ENCODE results near the gene PRPF19. TPM values are rescaled to one million over a fixed set of nuclear protein-coding genes. Genes with fewer than 3 reads are reported as not detected.

Gene PRPF19
- total RNA-seq, 2 experiments from 2014 or later = 120 to 153 TPM

- BruUV-seq (replicated peaks) = no TSS peak
- no peaks in the 10 kb centered on the region for H3K9me3 ChIP-seq (ENCODE audit: low read length)
- H3K4me3 ChIP-seq (ENCODE audit: low read depth, low read length, poor library complexity, severe bottlenecking) = no peak overlapping the region
- peaks cover 5% of the 10 kb centered on the region; the same call in 1 of the 2 replicates for H4K20me1 ChIP-seq (ENCODE audit: insufficient read depth, low read length)
- no peaks in the 10 kb centered on the region for H3K9me2 ChIP-seq (ENCODE audit: insufficient read depth, low read length)
- H3K36me3 ChIP-seq (ENCODE audit: insufficient read depth, low read length) = peaks cover 68% of the 10 kb centered on the region
- ChIA-PET POLR2A (interaction anchor here (0.5 to 1.1 kb wide), 2 partner anchors 9 to 19 kb away, joined by 3 to 11 read pairs; no protein-coding TSS in a partner anchor), CTCF (ENCODE audit: unreplicated experiment) (interaction anchor here (1.0 kb wide), 1 partner anchor 22 kb away, joined by 3 read pairs; no protein-coding TSS in a partner anchor)
- no peak for DNase-seq (ENCODE audit: low spot score)
- H3K4me1 ChIP-seq (ENCODE audit: insufficient read depth, low read length, poor library complexity, severe bottlenecking) = peaks cover 49% of the 10 kb centered on the region
- TF ChIP-seq EZH2phosphoT487 (IDR thresholded peaks at IDR 0.05; ENCODE audit: borderline replicate concordance, low read depth, low read length) = no peak
- TF ChIP-seq, protein P1, sequence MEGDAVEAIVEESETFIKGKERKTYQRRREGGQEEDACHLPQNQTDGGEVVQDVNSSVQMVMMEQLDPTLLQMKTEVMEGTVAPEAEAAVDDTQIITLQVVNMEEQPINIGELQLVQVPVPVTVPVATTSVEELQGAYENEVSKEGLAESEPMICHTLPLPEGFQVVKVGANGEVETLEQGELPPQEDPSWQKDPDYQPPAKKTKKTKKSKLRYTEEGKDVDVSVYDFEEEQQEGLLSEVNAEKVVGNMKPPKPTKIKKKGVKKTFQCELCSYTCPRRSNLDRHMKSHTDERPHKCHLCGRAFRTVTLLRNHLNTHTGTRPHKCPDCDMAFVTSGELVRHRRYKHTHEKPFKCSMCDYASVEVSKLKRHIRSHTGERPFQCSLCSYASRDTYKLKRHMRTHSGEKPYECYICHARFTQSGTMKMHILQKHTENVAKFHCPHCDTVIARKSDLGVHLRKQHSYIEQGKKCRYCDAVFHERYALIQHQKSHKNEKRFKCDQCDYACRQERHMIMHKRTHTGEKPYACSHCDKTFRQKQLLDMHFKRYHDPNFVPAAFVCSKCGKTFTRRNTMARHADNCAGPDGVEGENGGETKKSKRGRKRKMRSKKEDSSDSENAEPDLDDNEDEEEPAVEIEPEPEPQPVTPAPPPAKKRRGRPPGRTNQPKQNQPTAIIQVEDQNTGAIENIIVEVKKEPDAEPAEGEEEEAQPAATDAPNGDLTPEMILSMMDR (conservative IDR thresholded peaks at IDR 0.05; ENCODE audit: low read length) = no peak
- no peak overlapping the region for H3K4me2 ChIP-seq (ENCODE audit: low read length)
- intact Hi-C loops (cut with micrococcal nuclease; ENCODE audit: unreplicated experiment) = no loop called here
- H3K79me2 ChIP-seq (ENCODE audit: insufficient read depth, low read depth, low read length) = peaks cover 29% of the 10 kb centered on the region
- no peak overlapping the region for H2AFZ ChIP-seq (ENCODE audit: low read length)
- H3K27ac ChIP-seq (ENCODE audit: low read depth, low read length, poor library complexity, severe bottlenecking) = no peak overlapping the region
Observed at GRCh38 chr11:60921777-60922335, 15.5 kb upstream of the PRPF19 start.

GRCh38 chr11:60921259-60921658 is 14.9 kb upstream of the PRPF19 start:
- H4K20me1 ChIP-seq (ENCODE audit: insufficient read depth, low read length) = peaks cover 9% of the 10 kb centered on the region; the same call in 1 of the 2 replicates
- H3K27ac ChIP-seq (ENCODE audit: low read depth, low read length, poor library complexity, severe bottlenecking) = no peak overlapping the region
- no peak for TF ChIP-seq EZH2phosphoT487 (IDR thresholded peaks at IDR 0.05; ENCODE audit: borderline replicate concordance, low read depth, low read length)
- TF ChIP-seq, protein P1 (conservative IDR thresholded peaks at IDR 0.05; ENCODE audit: low read length) = no peak
- H3K9me3 ChIP-seq (ENCODE audit: low read length) = no peaks in the 10 kb centered on the region
- no peak overlapping the region for H3K4me3 ChIP-seq (ENCODE audit: low read depth, low read length, poor library complexity, severe bottlenecking)
- DNase-seq (ENCODE audit: low spot score) = no peak
- peaks cover 35% of the 10 kb centered on the region for H3K79me2 ChIP-seq (ENCODE audit: insufficient read depth, low read depth, low read length)
- CTCF ChIA-PET (ENCODE audit: unreplicated experiment) = interaction anchor here (1.0 kb wide), 1 partner anchor 21 kb away, joined by 3 read pairs; no protein-coding TSS in a partner anchor
- H3K4me1 ChIP-seq (ENCODE audit: insufficient read depth, low read length, poor library complexity, severe bottlenecking) = peaks cover 54% of the 10 kb centered on the region
- no peak overlapping the region for H3K4me2 ChIP-seq (ENCODE audit: low read length)
- POLR2A ChIA-PET = interaction anchor here (0.5 to 1.1 kb wide), 2 partner anchors 9 to 19 kb away, joined by 3 to 11 read pairs; no protein-coding TSS in a partner anchor
- no peak overlapping the region for H2AFZ ChIP-seq (ENCODE audit: low read length)
- no peaks in the 10 kb centered on the region for H3K9me2 ChIP-seq (ENCODE audit: insufficient read depth, low read length)
- intact Hi-C loops (cut with micrococcal nuclease; ENCODE audit: unreplicated experiment) = no loop called here
- H3K36me3 ChIP-seq (ENCODE audit: insufficient read depth, low read length) = peaks cover 74% of the 10 kb centered on the region
- no TSS peak for BruUV-seq (replicated peaks)

DNA sequence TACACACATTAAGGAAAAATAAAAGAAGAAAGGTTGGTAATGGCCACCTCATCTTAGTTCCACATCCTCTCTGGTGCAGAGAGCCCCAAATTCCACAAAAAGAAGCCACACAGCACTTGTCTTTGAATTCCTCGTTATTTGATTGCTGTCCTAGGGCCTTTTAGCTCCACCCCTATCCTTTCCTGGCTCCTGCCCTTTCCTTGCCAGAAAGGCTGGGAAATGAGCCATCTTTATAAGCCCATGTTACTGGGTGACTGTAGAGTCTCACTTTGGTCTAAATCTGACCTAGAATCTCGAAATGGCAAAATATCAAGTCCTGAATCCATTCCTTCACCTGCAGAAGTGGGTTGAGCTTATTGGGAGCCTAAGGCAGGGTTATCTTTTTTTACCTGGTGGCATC is 13.6 kb upstream of the PRPF19 start:
- H3K4me2 ChIP-seq (ENCODE audit: low read length) = no peak overlapping the region
- H3K4me3 ChIP-seq (ENCODE audit: low read depth, low read length, poor library complexity, severe bottlenecking) = no peak overlapping the region
- POLR2A ChIA-PET = interaction anchor here (1.1 kb wide), 1 partner anchor 33 kb away, joined by 5 read pairs; no protein-coding TSS in a partner anchor
- intact Hi-C loops (cut with micrococcal nuclease; ENCODE audit: unreplicated experiment) = no loop called here
- CTCF ChIA-PET (ENCODE audit: unreplicated experiment) = interaction anchor here (1.5 kb wide), 1 partner anchor 10 kb away, joined by 6 read pairs; no protein-coding TSS in a partner anchor
- TF ChIP-seq, protein P1 (conservative IDR thresholded peaks at IDR 0.05; ENCODE audit: low read length) = no peak
- no peak for TF ChIP-seq EZH2phosphoT487 (IDR thresholded peaks at IDR 0.05; ENCODE audit: borderline replicate concordance, low read depth, low read length)
- H2AFZ ChIP-seq (ENCODE audit: low read length) = no peak overlapping the region
- DNase-seq (ENCODE audit: low spot score) = no peak
- H3K36me3 ChIP-seq (ENCODE audit: insufficient read depth, low read length) = peaks cover 79% of the 10 kb centered on the region
- no TSS peak for BruUV-seq (replicated peaks)
- no peaks in the 10 kb centered on the region for H3K9me2 ChIP-seq (ENCODE audit: insufficient read depth, low read length)
- peaks cover 48% of the 10 kb centered on the region for H3K79me2 ChIP-seq (ENCODE audit: insufficient read depth, low read depth, low read length)
- peaks cover 13% of the 10 kb centered on the region; the same call in 1 of the 2 replicates for H4K20me1 ChIP-seq (ENCODE audit: insufficient read depth, low read length)
- H3K4me1 ChIP-seq (ENCODE audit: insufficient read depth, low read length, poor library complexity, severe bottlenecking) = peaks cover 47% of the 10 kb centered on the region
- no peak overlapping the region for H3K27ac ChIP-seq (ENCODE audit: low read depth, low read length, poor library complexity, severe bottlenecking)
- H3K9me3 ChIP-seq (ENCODE audit: low read length) = no peaks in the 10 kb centered on the region

Measured in OCI-LY7 (cell line).